Suppressor macrophage (primary cell): ENCODE results near the gene MTCL1.

ENCODE experiments used
- DNase-seq, 4 experiments: peaks; one replicate each; pipeline ENCODE4 v3.0.0-alpha.2; 2020 to 2022

Gene MTCL1

DNA sequence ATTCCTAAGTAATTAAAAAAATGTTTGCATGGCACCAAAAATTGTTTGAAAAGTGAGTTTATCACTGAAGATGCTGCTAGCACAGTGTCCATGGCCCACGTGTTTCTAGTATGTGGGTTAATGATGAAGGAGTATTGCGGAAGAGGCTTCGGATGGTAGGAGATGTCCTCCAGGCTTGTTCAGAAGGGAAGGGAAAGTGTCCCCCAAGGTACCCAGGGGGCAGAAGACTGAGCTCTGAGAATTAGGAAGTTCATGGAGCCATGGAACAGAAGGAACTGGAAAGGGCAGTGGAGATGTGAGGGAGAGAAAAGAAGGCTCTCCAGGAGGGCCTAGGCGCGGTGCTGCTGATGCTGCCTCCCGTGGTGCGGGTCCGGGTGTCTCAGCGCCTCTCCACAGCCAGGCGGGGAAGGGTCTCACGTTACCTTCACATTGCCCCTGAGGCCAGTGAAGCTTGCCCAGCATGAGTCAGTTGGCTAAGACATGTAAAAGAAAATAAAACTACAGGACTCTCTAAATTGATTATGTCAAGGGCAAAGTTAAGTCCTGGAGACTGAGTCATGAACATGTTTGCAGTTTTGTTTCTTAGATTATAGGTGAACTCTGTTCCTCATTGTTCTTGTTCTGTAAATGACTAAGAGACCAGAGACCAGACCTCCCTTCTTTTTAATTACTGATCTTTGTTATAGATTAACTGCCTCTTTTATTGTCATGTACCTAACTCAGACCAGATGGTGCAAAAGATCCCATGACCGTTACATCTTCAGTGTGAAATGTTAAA, 89.0 kb downstream of the MTCL1 start:
- DNase-seq = no peak

DNA sequence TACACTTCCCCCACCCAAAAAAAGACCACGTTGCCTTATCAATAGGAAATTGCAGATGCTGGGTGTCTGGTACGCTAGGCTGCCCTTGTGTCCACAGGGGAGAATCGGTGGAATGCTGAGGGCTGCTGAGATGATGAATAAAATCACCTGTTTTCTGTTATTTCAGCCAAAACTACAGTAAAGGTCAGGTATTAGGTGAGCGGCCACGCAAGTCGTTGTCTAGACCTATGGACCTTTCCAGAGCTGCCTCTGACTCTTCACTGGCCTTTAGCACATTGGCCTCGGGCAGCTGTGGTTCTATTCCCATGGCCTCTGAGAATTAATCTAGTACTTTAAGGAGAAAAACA, 89.6 kb downstream of the MTCL1 start:
- no peak for DNase-seq

GRCh38 chr18:8795586-8796325, 90.4 kb downstream of the MTCL1 start:
- peak in 3 of 4 experiments; percentile 3 to 22 (median 3) for DNase-seq

DNA sequence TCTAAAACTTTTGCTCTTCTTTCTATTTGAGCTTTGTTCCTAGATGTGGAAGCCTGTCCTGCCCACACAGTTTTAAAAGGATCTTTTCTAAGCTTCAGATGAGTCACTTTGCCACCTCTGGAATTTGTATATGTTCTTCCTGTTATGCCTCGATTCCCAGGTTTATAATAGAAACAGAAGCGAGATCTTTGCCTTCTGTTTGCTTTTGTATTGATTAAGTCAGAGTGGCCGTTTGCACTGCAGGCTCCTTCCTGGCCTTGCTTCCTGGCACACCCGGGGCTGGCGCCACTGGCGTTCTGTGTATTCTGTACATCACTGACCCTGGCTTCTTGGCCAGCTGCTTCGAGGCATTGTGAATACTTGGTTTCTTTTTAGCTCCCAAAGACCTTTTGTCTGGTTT, 91.8 kb downstream of the MTCL1 start:
- DNase-seq = no peak

GRCh38 chr18:8799001-8799400, 93.6 kb downstream of the MTCL1 start:
- DNase-seq = no peak

DNA sequence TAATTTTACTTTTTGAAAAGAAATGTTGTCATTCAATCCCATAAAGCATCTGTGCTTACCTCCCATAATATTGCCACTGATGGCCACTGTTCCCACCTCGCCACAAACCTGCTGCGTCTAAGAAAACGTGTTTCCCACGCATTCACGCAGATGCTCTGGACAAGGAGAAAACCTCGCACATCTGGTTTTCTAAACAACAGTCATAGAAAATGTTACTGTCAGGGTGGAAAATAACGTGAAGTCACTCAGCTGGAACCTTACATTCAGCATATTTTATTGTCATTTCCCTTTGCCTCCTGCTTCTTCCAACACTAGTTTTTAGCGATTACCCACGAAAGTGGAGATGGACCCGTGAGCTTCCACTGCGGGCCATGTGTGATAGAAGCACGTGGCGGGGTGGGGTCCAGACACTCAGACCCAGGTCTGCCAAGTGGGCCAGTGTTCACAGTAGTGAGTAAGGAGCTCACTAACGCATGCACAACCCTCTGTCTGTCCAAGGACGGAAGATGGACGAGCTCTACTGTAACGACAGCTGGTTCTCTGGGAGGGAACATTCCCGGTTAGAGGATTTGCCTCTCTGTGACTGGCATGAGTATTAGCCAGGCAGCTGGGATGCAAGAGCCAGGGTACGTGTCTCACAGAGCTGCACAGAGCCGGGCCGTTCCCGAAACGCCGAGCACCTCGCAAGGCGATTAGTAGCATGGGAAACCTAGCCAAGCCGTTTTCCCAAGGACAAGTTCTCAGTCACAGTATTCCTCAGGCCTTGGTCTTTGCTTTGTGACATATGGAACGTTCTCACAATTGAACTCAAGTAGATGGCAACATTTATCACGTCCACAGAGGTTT, 94.5 kb downstream of the MTCL1 start:
- DNase-seq = no peak

DNA sequence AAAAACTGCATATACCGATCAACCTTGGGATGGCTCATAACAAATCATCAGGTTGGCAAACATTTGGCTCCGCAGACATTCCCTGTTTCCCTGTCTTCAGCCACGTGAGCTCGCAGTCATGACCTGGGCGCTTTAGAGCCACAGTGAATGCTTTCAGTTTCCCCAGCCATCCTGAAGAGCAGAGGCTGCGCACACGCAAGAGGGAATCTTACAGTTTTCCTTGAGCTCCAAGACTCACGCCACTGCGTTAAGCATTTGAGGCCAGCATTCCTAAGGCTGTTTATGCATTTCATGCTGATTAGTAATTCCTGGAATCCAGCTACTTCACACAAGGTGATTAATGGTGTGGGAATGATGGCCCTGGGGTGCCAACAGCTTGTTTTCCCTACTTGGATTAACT, 95.1 kb downstream of the MTCL1 start:
- no peak for DNase-seq

- DNase-seq = no peak
Observed at GRCh38 chr18:8800876-8801262, 95.5 kb downstream of the MTCL1 start.

DNA sequence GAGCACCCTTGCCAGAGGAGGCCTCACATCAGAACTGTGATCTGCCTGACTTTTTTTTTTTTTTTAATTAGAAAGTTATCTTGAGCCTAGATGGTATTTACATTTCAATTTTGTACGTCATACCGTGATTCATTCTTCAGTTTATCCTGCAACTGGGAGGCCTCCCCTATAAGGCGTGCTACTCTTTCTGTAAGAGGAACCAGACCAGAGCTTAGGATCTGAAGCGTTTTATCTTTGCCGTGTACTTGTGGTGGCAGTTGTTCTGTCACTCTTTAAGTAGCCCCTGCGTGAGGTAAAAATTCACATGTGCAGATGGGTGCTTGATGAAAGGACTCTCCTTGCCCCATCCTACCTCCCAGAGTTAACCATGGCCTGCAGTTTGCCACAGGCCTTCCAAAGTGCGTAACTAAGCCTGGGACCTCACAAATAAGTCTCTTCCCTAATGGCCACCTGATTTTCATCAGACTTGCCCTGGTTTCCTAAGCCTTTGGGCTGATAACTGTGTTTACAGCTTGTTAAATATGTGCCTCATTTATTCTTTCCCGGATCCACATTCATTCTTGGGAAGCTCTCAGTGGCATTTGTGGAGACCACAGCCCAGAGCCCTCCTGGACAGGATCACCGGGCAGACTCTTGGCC, 96.0 kb downstream of the MTCL1 start:
- no peak for DNase-seq

DNA sequence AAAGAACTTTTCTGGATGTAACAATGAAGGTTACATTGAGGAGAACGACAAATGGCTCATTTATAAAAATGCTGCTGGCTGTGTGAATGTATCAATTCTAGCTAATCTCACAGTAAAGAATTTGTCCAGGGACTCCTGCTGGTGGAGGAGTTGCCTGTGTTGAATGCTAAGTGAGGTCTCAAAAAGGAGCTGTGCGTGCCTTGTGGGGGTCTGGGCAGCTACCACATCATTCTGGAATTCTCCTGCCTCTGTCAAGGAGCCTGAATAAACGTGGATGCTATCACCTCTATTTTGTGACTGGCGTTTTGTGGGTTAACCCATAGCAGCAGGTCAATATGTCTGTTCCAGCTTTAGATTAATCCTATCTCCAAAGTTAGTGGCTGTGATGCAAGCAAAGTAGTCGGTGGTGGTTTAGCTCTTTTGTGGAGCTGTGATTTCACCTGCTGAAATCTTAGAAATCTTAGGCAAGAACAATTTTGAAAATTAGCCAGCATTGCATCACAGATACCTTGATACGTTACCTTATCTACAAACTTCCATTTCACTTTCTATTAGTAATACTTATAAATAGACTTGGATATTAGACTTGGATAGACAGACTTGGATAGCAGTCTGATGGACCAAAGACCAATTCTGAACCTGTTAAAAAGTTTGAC, 96.8 kb downstream of the MTCL1 start:
- no peak for DNase-seq

DNA sequence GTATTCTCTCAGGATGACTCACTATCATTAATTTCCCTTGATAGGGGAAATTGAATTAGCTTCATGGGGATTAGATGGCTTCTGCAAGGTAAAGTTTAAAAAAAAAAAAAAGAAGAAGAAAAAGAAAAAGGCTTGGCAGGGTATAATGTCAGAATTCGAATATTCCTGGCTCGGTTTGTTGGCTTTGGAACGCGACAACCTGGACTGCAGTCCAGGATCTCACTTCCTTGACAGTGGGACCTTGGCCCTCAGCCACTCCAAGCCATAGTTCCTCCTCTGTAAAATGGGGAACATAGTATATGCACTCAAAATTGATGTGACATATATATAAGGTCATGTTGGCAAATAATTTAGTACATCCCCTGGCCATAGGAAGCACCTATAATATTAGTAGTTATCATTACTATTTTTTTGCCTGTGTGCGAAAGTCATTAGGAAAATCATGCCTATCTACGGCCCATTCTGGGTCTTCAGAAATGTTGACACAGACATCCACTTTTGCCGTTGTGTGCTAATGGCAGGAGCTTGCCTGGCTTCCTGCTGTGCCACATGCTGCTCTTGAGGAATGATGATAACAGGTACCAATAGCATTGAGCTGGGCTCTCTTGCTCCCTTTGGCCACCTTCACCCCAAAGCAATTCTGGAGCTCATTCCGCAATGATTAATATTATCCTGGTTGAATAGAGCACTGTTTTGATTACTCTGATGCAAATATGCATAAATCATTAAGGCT, 97.9 kb downstream of the MTCL1 start:
- DNase-seq = peak in 3 of 4 experiments; percentile 10 to 33 (median 17)

- no peak for DNase-seq
Observed at GRCh38 chr18:8803957-8804356, 98.6 kb downstream of the MTCL1 start.

GRCh38 chr18:8805552-8805951, 100.2 kb downstream of the MTCL1 start:
- no peak for DNase-seq

DNA sequence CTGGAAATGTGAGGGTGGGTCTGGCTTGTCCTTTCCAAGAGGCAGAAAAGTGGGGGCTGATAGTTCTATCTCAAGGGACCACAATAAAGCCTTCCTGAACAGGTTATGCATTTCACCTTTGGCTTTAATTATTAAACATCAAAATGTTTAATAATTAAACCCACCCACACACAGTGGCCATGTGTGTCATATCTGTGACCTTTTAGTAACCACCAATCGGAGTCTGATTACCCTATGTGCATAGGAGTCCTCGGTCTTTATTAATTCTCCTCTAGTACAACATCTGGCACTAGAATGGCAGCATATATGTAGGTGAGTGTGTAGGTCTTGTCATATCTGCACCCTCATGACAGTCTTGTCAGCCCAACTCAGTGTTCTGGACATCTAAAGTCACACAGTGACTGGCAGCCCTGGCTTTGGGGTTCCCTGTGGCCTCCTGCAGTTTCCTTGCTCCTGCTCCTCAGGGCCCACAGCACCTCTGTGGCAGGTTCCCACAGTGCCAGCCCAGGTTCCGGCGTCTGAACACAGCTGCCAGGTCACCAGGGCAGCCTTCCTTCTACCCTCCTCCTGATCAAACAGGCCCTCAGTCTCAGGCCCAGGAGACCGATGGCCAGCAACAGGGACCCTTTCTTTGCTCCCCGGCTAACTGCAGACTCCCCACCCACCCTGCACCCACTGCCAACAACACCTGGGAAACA, 100.9 kb downstream of the MTCL1 start:
- no peak for DNase-seq

- no peak for DNase-seq
Observed at GRCh38 chr18:8806798-8807487, 101.6 kb downstream of the MTCL1 start.

- DNase-seq = no peak
Observed at GRCh38 chr18:8807488-8807805, 102.1 kb downstream of the MTCL1 start.

DNA sequence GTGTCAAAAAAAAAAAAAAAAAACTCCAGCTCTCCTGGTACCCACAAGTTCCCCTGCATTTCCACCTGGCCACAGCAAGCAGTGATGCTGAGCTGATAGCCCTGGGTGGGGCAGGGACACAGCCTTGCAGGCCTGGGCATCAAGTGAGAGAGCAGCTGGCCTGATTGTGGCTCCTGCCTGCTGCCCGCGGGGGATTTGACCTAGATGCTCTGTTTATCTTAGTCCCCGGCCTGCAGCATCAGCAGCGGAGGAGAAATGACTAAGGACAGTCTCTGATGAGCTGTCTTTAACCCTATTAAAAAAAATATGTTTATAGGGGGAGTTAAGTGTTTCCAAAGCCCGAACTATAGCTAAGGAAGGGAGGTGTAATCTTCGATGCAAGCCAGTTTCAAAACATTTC, 102.6 kb downstream of the MTCL1 start:
- DNase-seq = no peak

DNA sequence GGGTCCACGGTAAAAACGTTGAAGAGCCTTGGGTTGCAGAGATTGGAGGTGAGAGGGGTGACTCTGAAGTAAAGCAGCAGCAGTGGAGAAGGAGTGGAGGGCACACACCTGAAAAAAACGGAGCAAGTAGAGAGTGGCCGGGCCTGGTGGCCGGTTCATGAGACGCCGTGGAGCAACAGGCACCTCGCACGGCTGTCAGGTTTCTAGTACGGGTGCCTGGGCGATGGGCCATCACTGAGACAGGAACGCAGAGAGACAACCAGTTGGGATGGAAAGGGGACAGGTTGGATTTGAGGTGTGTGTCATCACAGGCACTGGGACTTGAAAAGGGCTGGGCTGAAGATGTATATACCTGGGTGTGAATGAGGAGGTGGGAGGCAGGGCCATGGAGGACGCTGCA, 104.2 kb downstream of the MTCL1 start:
- DNase-seq = no peak

DNA sequence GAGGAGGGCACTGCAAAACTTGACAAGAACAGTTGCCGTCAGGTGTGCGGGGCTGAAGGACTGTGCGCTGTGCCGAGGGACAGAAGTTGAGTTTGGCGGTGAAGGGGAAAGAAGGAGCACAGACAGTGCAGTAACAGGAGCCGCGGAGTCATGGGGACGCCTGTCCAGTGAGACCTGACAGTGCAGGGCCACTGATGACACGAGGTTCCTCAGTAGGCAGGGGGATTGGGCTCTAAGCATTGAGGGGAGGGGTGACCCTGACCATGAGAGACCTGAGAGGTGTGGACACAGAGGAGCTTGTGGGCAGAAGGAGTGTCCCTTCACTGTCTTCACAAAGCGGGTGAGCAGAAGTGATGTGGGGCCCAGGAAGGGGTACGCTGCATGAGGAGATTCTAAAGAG, 104.8 kb downstream of the MTCL1 start:
- DNase-seq = no peak

GRCh38 chr18:8811115-8811514, 105.8 kb downstream of the MTCL1 start:
- DNase-seq = no peak

GRCh38 chr18:8812631-8813030, 107.3 kb downstream of the MTCL1 start:
- no peak for DNase-seq
